ENCODE results near the gene CD34.

- TF ChIP-seq CTCF (IDR thresholded peaks at IDR 0.05) (no peak), POLR2A (IDR thresholded peaks at IDR 0.05) (no peak)
These were observed 76.8 kb downstream of the CD34 start for GRCh38 chr1:207833956-207834660.
